GM20000 (cell line): ENCODE results near the gene RALGPS1.

Source experiments
- DNase-seq: peaks from one replicate; pipeline ENCODE4 v3.0.0; 2012; ENCODE audit warnings: low spot score
- CTCF ChIP-seq: IDR thresholded peaks from 2 replicates; pipeline ENCODE4 v1.5.1; 2012; ENCODE audit warnings: mild to moderate bottlenecking, control low read depth; ENCODE audit errors: extremely low read depth, missing control alignments

RALGPS1 gene

GRCh38 chr9:127241354-127241753 lies 326.8 kb downstream of the RALGPS1 start:
- TF ChIP-seq CTCF = no peak
- no peak for DNase-seq

DNA sequence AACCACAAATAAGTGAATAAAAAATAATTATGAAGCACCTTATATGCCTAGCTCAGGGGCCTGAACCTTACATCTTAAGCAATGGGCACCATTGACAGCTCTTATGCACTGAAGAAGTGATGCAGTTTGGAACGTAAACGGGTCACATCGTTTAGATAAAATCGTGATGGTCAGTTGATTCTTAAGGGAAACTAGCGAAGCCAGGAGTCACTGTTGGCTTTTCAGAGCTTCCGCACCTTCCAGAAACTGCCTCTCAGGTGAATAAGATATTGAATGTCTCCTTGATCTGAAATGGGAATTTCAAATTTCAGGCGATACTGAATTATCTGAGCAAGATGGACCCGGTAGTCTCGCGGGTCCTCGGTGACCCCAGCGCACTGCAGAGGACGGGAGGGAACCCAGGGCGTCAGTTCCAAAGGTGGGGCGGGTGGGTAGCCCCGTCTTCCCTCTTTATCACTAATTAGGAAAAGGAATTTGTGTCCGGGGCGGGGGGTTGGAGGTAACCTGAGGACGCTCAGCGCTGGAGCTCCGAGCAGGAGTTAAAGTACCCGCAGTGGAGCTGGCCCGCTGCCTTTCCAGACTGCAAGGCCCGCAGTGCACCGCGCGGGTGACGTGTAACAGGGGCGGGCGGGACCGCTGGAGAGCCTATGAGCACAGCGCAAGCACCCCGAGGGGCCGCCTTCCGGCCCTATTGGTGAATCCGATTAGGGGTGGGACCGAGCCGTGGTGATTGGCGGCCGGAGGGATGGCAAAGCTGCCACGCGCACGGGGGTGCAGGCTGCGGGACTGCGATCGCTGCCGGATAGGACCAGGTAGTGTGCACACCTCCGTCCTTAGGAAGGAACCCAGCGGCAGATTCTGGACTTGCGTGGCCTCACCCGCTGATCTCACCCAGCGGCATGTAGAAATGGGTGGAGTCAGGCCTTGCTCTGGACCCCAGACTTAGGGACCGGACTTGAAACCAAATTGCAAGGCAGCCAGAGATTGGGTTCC lies 330.3 kb downstream of the RALGPS1 start:
- DNase-seq = peak; percentile 93
- no peak for TF ChIP-seq CTCF

DNA sequence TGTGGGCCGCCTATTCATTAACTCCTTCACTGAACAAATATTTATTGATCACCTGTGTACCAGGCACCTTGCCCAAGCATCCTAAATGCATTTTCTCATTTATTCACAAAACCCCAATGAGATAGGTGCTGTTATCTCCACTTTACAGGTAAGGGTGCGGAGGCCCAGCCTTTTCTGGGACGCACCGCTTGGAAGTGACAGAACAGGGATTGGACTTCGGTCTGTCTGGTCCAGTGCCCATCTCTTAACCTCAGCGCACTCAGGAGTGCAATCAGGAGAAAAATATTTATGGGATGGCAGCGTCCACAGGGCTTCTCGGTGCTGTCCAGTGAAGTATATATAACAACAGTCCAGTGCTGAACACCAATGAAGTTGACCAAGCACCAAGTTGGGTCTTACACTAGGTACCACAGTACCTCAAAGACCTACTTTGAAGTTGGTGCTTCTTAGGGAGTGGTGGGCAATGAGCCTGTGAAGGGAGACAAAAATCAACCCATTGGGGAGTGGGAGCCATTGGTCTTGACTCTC lies 331.1 kb downstream of the RALGPS1 start:
- DNase-seq = no peak
- no peak for TF ChIP-seq CTCF

DNA sequence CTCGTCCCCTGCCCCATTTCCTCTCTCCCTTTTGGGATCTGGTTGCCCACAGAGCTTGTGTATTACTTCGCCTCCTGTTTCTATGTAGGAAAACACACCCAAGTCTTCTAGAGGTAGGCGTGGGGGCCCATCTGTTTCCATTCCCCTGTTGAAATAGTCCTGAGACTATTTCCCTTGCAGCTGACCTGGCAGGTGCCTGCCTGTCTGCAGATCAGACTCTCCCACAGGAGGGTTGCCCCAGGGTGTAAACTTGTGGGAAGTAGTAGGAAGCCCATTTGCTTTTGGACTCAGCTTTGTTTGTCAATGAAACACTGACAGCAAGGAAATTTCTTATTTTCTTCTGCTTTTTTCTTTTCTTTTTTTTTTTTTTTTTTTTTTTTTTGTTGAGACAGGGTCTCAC lies 333.7 kb downstream of the RALGPS1 start:
- TF ChIP-seq CTCF = no peak
- DNase-seq = no peak

DNA sequence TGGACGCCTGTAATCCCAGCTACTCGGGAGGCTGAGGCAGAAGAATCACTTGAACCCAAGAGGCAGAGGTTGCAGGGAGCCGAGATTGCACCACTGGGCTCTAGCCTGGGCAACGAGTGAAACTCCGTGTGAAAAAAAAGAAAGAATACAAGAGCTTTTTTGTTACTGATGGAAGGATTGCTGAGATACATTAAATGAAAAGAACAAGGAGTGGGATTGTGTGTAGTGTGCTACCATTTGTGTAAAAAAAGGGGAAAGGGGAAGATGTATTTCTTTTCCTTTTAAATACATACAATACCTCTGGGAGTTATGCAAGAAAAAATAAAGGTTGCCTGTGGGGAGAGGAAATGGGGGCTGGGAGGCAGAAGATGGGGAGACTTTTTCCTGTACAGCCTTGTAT lies 335.3 kb downstream of the RALGPS1 start:
- DNase-seq = no peak
- no peak for TF ChIP-seq CTCF

- TF ChIP-seq CTCF = no peak
- DNase-seq = no peak
Observed at GRCh38 chr9:127250896-127251391, 336.4 kb downstream of the RALGPS1 start.
